ENCODE results near the gene TSPEAR. TPM values are rescaled to one million over a fixed set of nuclear protein-coding genes. Genes with fewer than 3 reads are reported as not detected.

The TSPEAR gene
- total RNA-seq, 2 donors from 2014 or later, result 1.5 to 6.0 TPM

GRCh38 chr21:44708213-44708865 is 3.0 kb downstream of the TSPEAR start:
- H3K9me3 Mint-ChIP-seq, result peaks cover 10% of the 10 kb centered on the region
- H3K27ac ChIP-seq (ENCODE audit: low read depth, low read length), result no peak overlapping the region
- no peaks in the 10 kb centered on the region for H3K36me3 Mint-ChIP-seq (ENCODE audit: low read depth)
- peaks cover 6% of the 10 kb centered on the region for H3K9me3 ChIP-seq (ENCODE audit: control insufficient read depth, low read length)
- DNase-seq, result peak; percentile 73
- no peaks in the 10 kb centered on the region for H3K36me3 ChIP-seq (ENCODE audit: control insufficient read depth, insufficient read depth, low read length)
- H3K4me3 ChIP-seq (ENCODE audit: low read length), result peak overlapping the region; percentile 17
- no peak for TF ChIP-seq CTCF (conservative IDR thresholded peaks at IDR 0.05)
- H3K4me1 ChIP-seq (ENCODE audit: control insufficient read depth, insufficient read depth, low read length), result peaks cover 14% of the 10 kb centered on the region
- 4% methylated on average over 4 to 13 of the region's 13 CpGs for WGBS, 2 experiments (ENCODE audit: insufficient coverage in 1 of 2, insufficient read length in 1 of 2)
- no peak overlapping the region for H3K27ac Mint-ChIP-seq
- H3K4me3 Mint-ChIP-seq, result peak overlapping the region; percentile 43
- peaks cover 63% of the 10 kb centered on the region for H3K4me1 Mint-ChIP-seq
- H3K9ac ChIP-seq (ENCODE audit: extremely low read depth, low read length, poor library complexity, severe bottlenecking), result no peak overlapping the region
- peaks cover 89% of the 10 kb centered on the region for H3K27me3 ChIP-seq (ENCODE audit: control insufficient read depth, insufficient read depth, low read length, poor library complexity, severe bottlenecking)
- H3K27me3 Mint-ChIP-seq (ENCODE audit: insufficient read depth), result peaks cover 90% of the 10 kb centered on the region

- Histone ChIP-seq H3K27me3 (ENCODE audit: control insufficient read depth, insufficient read depth, low read length, poor library complexity, severe bottlenecking) (peaks cover 77% of the 10 kb centered on the region), H3K4me1 (ENCODE audit: control insufficient read depth, insufficient read depth, low read length) (peaks cover 9% of the 10 kb centered on the region), H3K9me3 (ENCODE audit: control insufficient read depth, low read length) (peaks cover 6% of the 10 kb centered on the region), H3K36me3 (ENCODE audit: control insufficient read depth, insufficient read depth, low read length) (no peaks in the 10 kb centered on the region), H3K4me3 (ENCODE audit: low read length) (peak overlapping the region; percentile 29), H3K9ac (ENCODE audit: extremely low read depth, low read length, poor library complexity, severe bottlenecking) (no peak overlapping the region), H3K27ac (ENCODE audit: low read depth, low read length) (no peak overlapping the region)
- H3K4me1 Mint-ChIP-seq, result peaks cover 67% of the 10 kb centered on the region
- H3K27me3 Mint-ChIP-seq (ENCODE audit: insufficient read depth), result peaks cover 83% of the 10 kb centered on the region
- no peak for TF ChIP-seq CTCF (conservative IDR thresholded peaks at IDR 0.05)
- H3K9me3 Mint-ChIP-seq, result peaks cover 10% of the 10 kb centered on the region
- no peaks in the 10 kb centered on the region for H3K36me3 Mint-ChIP-seq (ENCODE audit: low read depth)
- no peak overlapping the region for H3K27ac Mint-ChIP-seq
- peak overlapping the region; percentile 45 for H3K4me3 Mint-ChIP-seq
- DNase-seq, result peak; percentile 74
- 6 to 7% methylated on average over 5 to 40 of the region's 46 CpGs for WGBS, 2 experiments (ENCODE audit: insufficient coverage in 1 of 2, insufficient read length in 1 of 2)
Observed at GRCh38 chr21:44706706-44707581, 4.4 kb downstream of the TSPEAR start.

GRCh38 chr21:44706026-44706705 is 5.2 kb downstream of the TSPEAR start:
- DNase-seq, result peak; percentile 76
- peaks cover 9% of the 10 kb centered on the region for H3K4me1 ChIP-seq (ENCODE audit: control insufficient read depth, insufficient read depth, low read length)
- Mint-ChIP-seq H3K4me3 (peak overlapping the region; percentile 45), H3K36me3 (ENCODE audit: low read depth) (no peaks in the 10 kb centered on the region), H3K4me1 (peaks cover 67% of the 10 kb centered on the region), H3K27me3 (ENCODE audit: insufficient read depth) (peaks cover 81% of the 10 kb centered on the region), H3K9me3 (peaks cover 10% of the 10 kb centered on the region), H3K27ac (peak overlapping the region; percentile 58)
- H3K27me3 ChIP-seq (ENCODE audit: control insufficient read depth, insufficient read depth, low read length, poor library complexity, severe bottlenecking), result peaks cover 69% of the 10 kb centered on the region
- WGBS, 2 experiments (ENCODE audit: insufficient coverage in 1 of 2, insufficient read length in 1 of 2), result 7 to 8% methylated on average over 28 to 54 of the region's 54 CpGs
- TF ChIP-seq CTCF (conservative IDR thresholded peaks at IDR 0.05), result no peak
- H3K9ac ChIP-seq (ENCODE audit: extremely low read depth, low read length, poor library complexity, severe bottlenecking), result no peak overlapping the region
- H3K4me3 ChIP-seq (ENCODE audit: low read length), result peak overlapping the region; percentile 29
- H3K36me3 ChIP-seq (ENCODE audit: control insufficient read depth, insufficient read depth, low read length), result no peaks in the 10 kb centered on the region
- H3K9me3 ChIP-seq (ENCODE audit: control insufficient read depth, low read length), result peaks cover 6% of the 10 kb centered on the region
- no peak overlapping the region for H3K27ac ChIP-seq (ENCODE audit: low read depth, low read length)

Measured in endodermal cell (in vitro differentiated cells).